ENCODE data around the gene SYNGR3. TPM values are rescaled to one million over a fixed set of nuclear protein-coding genes. Genes with fewer than 3 reads are reported as not detected.
"Not testable (repeated sequence)": the region's sequence is repeated elsewhere in the genome, so short reads cannot be mapped to it uniquely, and the experiment has no call there.

SYNGR3 gene
- total and polyA plus RNA-seq, 12 donors, result 0.54 to 10.9 (median 2.8) TPM; not detected in 2

GRCh38 chr16:2009164-2009711 lies 19.5 kb downstream of the SYNGR3 start:
- DNase-seq, result no peak
- intact Hi-C loops (cut with DNase I), result loop anchor here in 1 of 2 donors (5.0 kb wide), 1 partner anchor 143 kb away; no protein-coding TSS in a partner anchor
- H3K4me1 ChIP-seq (replicated peaks in 1 of 2), result peaks cover 24 to 41% of the 10 kb centered on the region in 2 donors
- peak overlapping the region in 4 of 5 donors; percentile 77 to 87 (median 83) for H3K27ac ChIP-seq
- H3K9me3 ChIP-seq (replicated peaks in 1 of 3), result no peaks in the 10 kb centered on the region
- H3K36me3 ChIP-seq (replicated peaks in 1 of 2), result no peaks in the 10 kb centered on the region
- H3K4me3 ChIP-seq, result peak overlapping the region; percentile 42 to 94 (median 84)
- no peaks in the 10 kb centered on the region for H3K27me3 ChIP-seq
- 0 to 2% (median 0%) methylated on average over 5 to 55 of the region's 55 CpGs; no CpG with 5 or more reads in 1 of the 4 donors for WGBS, 4 donors
- TF ChIP-seq POLR2A (IDR thresholded peaks at IDR 0.05), result no peak
- peak in 1 of 6 experiments; percentile 2 for TF ChIP-seq CTCF (IDR thresholded peaks at IDR 0.05)

GRCh38 chr16:2009791-2010510 lies 20.2 kb downstream of the SYNGR3 start, which contains the start of gene ZNF598:
TSS of gene ZNF598 (minus strand) at chr16:2009821.
- Histone ChIP-seq H3K9me3 (replicated peaks in 1 of 3) (no peaks in the 10 kb centered on the region), H3K36me3 (replicated peaks in 1 of 2) (no peaks in the 10 kb centered on the region), H3K27ac (peak within 1 kb of the TSS; percentile 62 to 87 (median 84)), H3K27me3 (no peaks in the 10 kb centered on the region), H3K4me3 (peak within 1 kb of the TSS; percentile 42 to 94 (median 84)), H3K4me1 (replicated peaks in 1 of 2) (peaks cover 24 to 34% of the 10 kb centered on the region in 2 donors)
- TF ChIP-seq POLR2A (IDR thresholded peaks at IDR 0.05) (peak; percentile 78 to 87), CTCF (IDR thresholded peaks at IDR 0.05) (peak in 1 of 6 experiments; percentile 5)
- WGBS, 4 donors, result 3 to 14% (median 5%) methylated on average over 7 to 52 of the region's 52 CpGs
- intact Hi-C loops (cut with DNase I), result loop anchor here in 1 of 2 donors (5.0 kb wide), 1 partner anchor 142 kb away; no protein-coding TSS in a partner anchor
- peak; percentile 75 to 85 (median 79) for DNase-seq

GRCh38 chr16:2011726-2012125 lies 22.0 kb downstream of the SYNGR3 start:
- H3K27me3 ChIP-seq; DNase-seq; H3K27ac ChIP-seq; H3K4me3 ChIP-seq; H3K9me3 ChIP-seq (replicated peaks in 1 of 3); H3K36me3 ChIP-seq (replicated peaks in 1 of 2); intact Hi-C loops (cut with DNase I): not testable (repeated sequence)
- peaks cover 24 to 27% of the 10 kb centered on the region in 2 donors for H3K4me1 ChIP-seq (replicated peaks in 1 of 2)
- 77 to 93% (median 86%) methylated on average over 9 of the region's 9 CpGs for WGBS, 4 donors

- TF ChIP-seq POLR2A (IDR thresholded peaks at IDR 0.05), result no peak
- TF ChIP-seq CTCF (IDR thresholded peaks at IDR 0.05), result no peak
- H3K27ac ChIP-seq, result no peak overlapping the region
- no peaks in the 10 kb centered on the region for H3K9me3 ChIP-seq (replicated peaks in 1 of 3)
- no peaks in the 10 kb centered on the region for H3K36me3 ChIP-seq (replicated peaks in 1 of 2)
- peaks cover 12 to 13% of the 10 kb centered on the region in 2 donors for H3K4me1 ChIP-seq (replicated peaks in 1 of 2)
- intact Hi-C loops (cut with DNase I), result no loop called here
- no peak for DNase-seq
- WGBS, 4 donors, result 81 to 90% (median 88%) methylated on average over 12 to 15 of the region's 15 CpGs
- no peak overlapping the region for H3K4me3 ChIP-seq
- H3K27me3 ChIP-seq, result no peaks in the 10 kb centered on the region
Observed at GRCh38 chr16:2013527-2013926, 23.8 kb downstream of the SYNGR3 start.

All from adrenal gland (tissue), 12 donors.